Erythroblast (primary cell): ENCODE measurements around the gene ANKUB1.
A peak's percentile ranks its signal among the peaks of the same experiment; 100 is the strongest.
"Not testable (repeated sequence)": the region's sequence is repeated elsewhere in the genome, so short reads cannot be mapped to it uniquely, and the experiment has no call there.

Experiments used
- DNase-seq, 2 experiments: peaks; one replicate each; lab custom pipeline; 2025; lab: John Stamatoyannopoulos, UW
- GATA1 ChIP-seq: IDR thresholded peaks from 2 replicates; pipeline ENCODE4 v1.6.1; 2011; ENCODE audit warnings: low read depth, mild to moderate bottlenecking, control low read depth, low read length, moderate library complexity
- POLR2A ChIP-seq: IDR thresholded peaks from 2 replicates; pipeline ENCODE4 v1.6.1; 2011; ENCODE audit warnings: mild to moderate bottlenecking, low read length

The ANKUB1 gene, protein sequence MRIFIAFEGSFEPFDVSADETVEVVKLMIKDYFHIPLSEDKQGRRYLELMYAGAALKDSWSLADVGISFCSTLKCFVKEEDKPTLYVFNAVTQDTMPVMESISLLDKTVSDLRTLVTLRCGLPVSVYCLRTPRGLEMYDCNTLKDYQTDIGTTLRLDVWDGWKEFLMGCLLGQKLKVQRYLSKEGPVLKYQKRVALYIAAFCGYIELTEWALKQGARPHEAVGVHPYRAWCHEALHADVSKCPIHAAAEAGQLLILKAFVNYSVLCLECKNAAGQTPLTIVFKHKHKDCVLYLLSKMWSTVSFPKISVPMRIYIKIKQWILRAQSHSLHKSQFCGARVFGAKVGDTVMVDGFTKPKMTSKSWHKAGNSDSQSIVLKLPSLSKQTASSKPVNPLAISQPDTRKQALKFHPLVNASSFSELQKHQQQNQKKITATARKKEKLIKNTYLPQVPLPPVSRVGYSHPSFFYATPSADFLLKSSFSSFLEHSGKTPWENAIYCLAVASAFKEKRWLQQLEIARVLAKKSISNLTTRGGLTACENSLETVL

GRCh38 chr3:149792452-149793270 lies at the start of gene ANKUB1:
ANKUB1 (minus strand) TSS chr3:149792554; CDS start chr3:149792366, 188 bp downstream.
- DNase-seq = no peak
- TF ChIP-seq GATA1 (no peak), POLR2A (no peak)

GRCh38 chr3:149839896-149840295 lies 47.5 kb upstream of the ANKUB1 start:
- DNase-seq = no peak

GRCh38 chr3:149839469-149839868 lies 47.1 kb upstream of the ANKUB1 start:
- DNase-seq = not testable (repeated sequence)

More at GRCh38 chr3:149839896-149840295, 47.5 kb upstream of the ANKUB1 start:
- TF ChIP-seq POLR2A (no peak), GATA1 (no peak)

DNA sequence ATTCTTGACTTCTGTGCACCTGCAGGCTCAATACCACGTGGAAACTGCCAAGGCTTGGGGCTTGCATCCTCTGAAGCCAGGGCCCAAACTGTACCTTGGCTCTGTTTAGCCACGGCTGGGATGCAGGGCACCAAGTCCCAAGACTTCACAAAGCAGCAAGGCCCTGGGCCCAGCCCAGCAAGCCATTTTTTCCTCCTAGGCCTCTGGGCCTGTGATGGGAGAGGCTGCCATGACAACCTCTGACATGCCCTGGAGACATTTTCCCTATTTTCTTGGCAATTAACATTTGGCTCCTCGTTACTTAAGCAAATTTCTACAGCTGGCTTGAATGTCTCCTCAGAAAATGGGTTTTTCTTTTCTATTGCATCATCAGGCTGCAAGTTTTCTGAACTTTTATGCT lies 46.1 kb upstream of the ANKUB1 start:
- DNase-seq = not testable (repeated sequence)

DNA sequence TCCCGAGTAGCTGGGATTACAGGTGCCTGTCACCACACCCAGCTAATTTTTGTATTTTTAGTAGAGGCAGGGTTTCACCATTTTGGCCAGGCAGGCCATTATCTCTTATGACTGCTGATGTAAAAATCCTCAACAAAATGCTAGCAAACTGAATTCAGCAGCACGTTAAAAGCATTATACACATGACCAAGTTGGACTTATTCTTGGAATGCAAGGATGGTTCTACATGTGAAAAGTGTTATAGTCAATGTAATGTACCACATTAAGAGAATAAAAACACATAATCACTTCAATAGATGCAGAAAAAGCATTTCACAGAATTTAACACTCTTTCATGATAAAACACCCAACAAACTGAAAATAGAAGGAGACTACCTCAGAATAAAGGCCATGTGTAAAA lies 40.9 kb upstream of the ANKUB1 start:
- no peak for DNase-seq

GRCh38 chr3:149832086-149832485 lies 39.7 kb upstream of the ANKUB1 start:
- no peak for DNase-seq
- TF ChIP-seq GATA1 (no peak), POLR2A (no peak)

More for the DNA sequence above, 40.9 kb upstream of the ANKUB1 start:
- TF ChIP-seq POLR2A (no peak), GATA1 (no peak)

GRCh38 chr3:149831321-149831720 lies 39.0 kb upstream of the ANKUB1 start:
- no peak for TF ChIP-seq GATA1
- no peak for DNase-seq

- peak; percentile 5 to 11 for DNase-seq
- TF ChIP-seq POLR2A (no peak), GATA1 (no peak)
These were observed 38.5 kb upstream of the ANKUB1 start for GRCh38 chr3:149830902-149831301.

GRCh38 chr3:149829631-149830030 lies 37.3 kb upstream of the ANKUB1 start:
- not testable (repeated sequence) for DNase-seq

DNA sequence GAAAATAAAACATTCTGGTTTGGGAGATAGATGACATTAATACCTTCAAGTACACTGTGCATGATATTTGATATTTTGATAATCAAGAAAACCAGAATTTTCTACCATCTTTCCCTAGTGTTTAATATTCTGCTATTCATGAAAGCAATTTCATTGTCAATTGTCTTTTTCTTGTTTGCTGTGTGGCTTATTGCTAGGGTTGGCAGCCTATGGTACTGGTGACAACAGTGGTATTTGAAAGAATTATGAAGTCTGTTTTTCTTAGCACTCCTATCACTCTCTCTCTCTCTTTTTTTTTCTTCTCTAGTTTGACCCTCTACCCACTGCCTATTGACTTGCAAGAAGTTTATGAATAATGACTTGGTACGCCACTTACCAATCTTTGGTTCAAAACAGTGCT lies 36.0 kb upstream of the ANKUB1 start:
- no peak for DNase-seq
- TF ChIP-seq GATA1 (no peak), POLR2A (no peak)

- no peak for TF ChIP-seq POLR2A
- TF ChIP-seq GATA1 = no peak
- DNase-seq = no peak
These were observed 34.3 kb upstream of the ANKUB1 start for GRCh38 chr3:149826636-149827035.

- DNase-seq = no peak
- no peak for TF ChIP-seq POLR2A
These were observed 27.8 kb upstream of the ANKUB1 start for GRCh38 chr3:149820183-149820582.

DNA sequence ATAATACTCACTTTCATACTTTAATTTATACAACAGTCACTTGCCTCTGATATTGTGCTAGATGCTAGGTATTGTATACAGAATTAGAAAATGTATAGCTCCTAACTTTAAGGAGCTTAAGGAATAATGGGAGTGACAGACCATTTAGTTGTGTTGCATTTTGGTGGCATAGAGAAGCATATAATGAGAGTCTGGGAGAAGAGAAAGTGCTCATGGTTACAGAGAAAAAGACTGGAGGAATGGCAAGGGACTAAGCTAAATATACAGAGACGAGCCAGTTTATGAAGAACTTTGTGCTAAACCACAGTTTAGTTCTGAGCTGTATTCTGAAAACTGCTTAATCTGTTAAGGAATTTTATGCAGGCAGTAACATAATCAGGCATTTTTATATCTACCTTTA lies 27.1 kb upstream of the ANKUB1 start:
- TF ChIP-seq GATA1 (no peak), POLR2A (no peak)

GRCh38 chr3:149816986-149817385 lies 24.6 kb upstream of the ANKUB1 start:
- no peak for TF ChIP-seq GATA1
- TF ChIP-seq POLR2A = no peak
- no peak for DNase-seq

More for the DNA sequence above, 27.1 kb upstream of the ANKUB1 start:
- DNase-seq = no peak

DNA sequence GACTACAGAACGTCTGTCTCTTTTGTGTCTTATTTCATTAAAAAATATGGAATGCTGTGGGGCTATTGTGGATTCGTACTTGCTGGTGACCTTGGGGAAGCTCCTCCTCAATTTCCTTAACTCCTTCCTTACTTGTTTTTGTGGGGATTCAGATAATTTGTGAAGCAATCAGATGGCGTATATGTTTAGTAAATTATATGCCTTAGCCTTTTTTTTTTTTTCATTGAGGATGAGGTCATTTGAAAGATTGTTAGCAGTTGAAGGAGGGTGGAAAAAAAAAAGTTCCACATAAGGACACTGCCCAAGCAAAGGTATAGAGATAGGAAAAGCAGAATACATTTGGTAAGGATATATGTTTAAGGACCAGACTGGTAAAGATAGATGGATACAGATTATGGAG lies 24.0 kb upstream of the ANKUB1 start:
- DNase-seq = no peak

More for the DNA sequence above, 24.0 kb upstream of the ANKUB1 start:
- TF ChIP-seq GATA1 = no peak
